Sciatic nerve (tissue), 2 donors: ENCODE measurements around the gene SPRY2. TPM values are rescaled to one million over a fixed set of nuclear protein-coding genes. Genes with fewer than 3 reads are reported as not detected.
"Not testable (repeated sequence)": the region's sequence is repeated elsewhere in the genome, so short reads cannot be mapped to it uniquely, and the experiment has no call there.

Experiments used
- ATAC-seq: fragments of 200-7000 bp; cut with Tn5 transposase; one replicate; pipeline ENCODE4 v1.9.1; 2020; ENCODE audit warnings: mild to moderate bottlenecking, moderate library complexity
- DNase-seq: peaks from one replicate; pipeline ENCODE4 v3.0.0-alpha.2; 2020; ENCODE audit warnings: low spot score
- intact Hi-C: fragments of 100-400 bp; cut with DNase I; formaldehyde crosslinking; loops from one replicate; pipeline ENCODE4 v1.14.2; 2022
- total RNA-seq: library from RNA; stranded (reverse); fragmentation: NEBNext Ultra II Directional; extraction: Animal tissue kit (Norgen Biotek cat#: 25700); gene quantifications from one replicate; pipeline ENCODE4 v1.2.1, GENCODE V29; 2021
- donor health status: DM: no; HTN: no; CAD: no.
- donor health status: DM: no; HTN: no; CAD: no.

SPRY2 gene
- total RNA-seq, 1 donor from 2014 or later: 78.3 TPM

- peak; percentile 72 for ATAC-seq
- DNase-seq: no peak
- intact Hi-C loops: loop anchor here (10.0 kb wide), 1 partner anchor 805 kb away; no protein-coding TSS in a partner anchor
Observed at GRCh38 chr13:80359778-80360452, 19.0 kb upstream of the SPRY2 start.

GRCh38 chr13:80359414-80359777 is 18.5 kb upstream of the SPRY2 start:
- ATAC-seq (peak; percentile 16), DNase-seq (no peak)
- intact Hi-C loops: no loop called here

GRCh38 chr13:80355496-80356094 is 14.7 kb upstream of the SPRY2 start:
- intact Hi-C loops, ATAC-seq, DNase-seq: not testable (repeated sequence)

DNA sequence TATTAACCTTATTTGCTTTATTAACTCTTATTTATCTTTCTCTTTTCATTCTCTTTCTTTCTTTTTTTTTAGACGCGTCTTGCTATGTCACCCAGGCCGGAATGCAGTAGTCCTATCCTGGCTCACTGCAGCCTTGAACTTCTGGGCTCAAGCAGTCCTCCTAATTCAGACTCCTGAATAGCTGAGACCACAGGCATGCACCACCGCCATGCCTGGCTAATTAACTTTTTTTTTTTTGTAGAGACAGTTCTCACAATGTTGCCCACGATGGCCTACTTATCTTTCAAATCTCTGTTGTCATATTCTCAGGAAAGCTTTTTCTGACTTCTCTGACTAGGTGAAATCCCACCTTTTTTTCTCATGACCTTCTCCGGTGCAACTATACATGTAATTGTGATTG is 7.8 kb upstream of the SPRY2 start:
- ATAC-seq: no peak
- intact Hi-C loops: no loop called here
- DNase-seq: no peak

DNA sequence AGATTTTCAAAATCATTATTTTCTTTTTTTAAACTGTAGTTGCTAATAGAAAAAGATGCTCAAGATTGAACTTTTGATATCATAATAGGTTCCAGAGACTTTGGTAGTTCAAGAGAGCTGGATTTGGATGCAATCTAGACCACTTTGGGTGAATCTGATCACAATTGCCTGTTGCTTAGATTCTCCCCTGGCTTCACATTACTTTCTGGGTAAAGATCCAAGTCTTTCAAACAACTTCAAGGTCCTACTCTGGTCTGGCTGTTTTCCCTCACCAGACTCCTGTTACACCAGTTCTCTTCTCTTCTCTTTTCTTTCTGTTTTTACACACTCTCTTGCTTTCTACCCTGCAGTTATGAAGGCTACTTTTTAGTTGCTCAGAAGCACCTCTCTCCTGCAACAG is 7.4 kb upstream of the SPRY2 start:
- ATAC-seq: peak; percentile 51
- intact Hi-C loops: no loop called here
- no peak for DNase-seq

GRCh38 chr13:80345771-80346510 is 5.0 kb upstream of the SPRY2 start:
- DNase-seq (no peak), ATAC-seq (no peak)
- intact Hi-C loops: no loop called here

GRCh38 chr13:80344032-80344431 is 3.1 kb upstream of the SPRY2 start:
- intact Hi-C loops: loop anchor here (5.0 kb wide), 1 partner anchor 137 kb away; no protein-coding TSS in a partner anchor
- not testable (repeated sequence) for ATAC-seq, DNase-seq

DNA sequence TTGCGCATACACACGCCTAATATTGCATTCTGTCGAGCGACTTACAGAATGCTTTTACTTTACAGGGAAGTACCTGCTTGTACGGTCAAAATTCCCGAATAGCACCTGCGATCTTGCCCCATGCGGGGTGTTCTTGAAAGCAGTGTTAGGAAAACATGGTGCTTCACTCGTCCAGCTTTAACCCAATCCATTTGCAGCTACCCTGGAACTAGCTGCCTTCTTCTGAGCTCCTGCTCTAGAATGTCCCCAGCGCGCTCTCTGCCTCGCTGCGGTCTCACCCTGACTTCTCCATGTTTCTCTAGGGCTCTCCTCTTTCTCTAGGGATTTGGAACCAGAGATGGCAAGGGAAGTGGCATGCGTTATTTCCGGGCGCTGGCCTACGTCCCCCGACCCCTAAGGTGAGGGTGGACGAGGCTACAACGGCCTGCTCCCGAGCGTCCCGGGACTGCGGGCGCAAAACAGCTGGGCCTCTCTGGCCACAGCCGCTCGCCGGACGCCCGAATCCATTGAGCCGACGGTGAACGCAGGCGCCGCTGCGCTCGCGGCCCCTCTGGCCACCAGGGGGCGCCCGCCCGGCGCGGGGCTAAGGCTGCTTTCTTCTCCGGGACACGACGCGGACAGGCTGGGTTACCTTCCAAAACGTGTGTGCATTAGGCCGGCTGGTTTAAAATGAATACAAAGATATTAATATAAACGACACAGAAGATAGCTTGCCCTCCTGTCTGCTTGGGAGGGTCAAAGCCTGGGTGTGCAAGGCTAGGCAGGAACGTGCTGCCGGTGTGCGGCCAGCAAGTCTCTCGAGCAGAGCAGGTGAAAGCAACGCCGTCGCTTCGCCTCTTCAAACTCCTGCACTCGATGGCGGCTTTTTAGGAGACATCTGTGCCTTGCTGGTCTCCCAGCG is 1.8 kb upstream of the SPRY2 start:
- DNase-seq (peak; percentile 92), ATAC-seq (peak; percentile 52)
- intact Hi-C loops: loop anchor here (5.0 kb wide), 1 partner anchor 135 kb away; no protein-coding TSS in a partner anchor

- intact Hi-C loops: loop anchor here (5.0 kb wide), 1 partner anchor 135 kb away; no protein-coding TSS in a partner anchor
- DNase-seq (peak; percentile 68), ATAC-seq (no peak)
Observed at GRCh38 chr13:80341756-80342370, 937 bp upstream of the SPRY2 start.

GRCh38 chr13:80340651-80341100 is 250 bp downstream of the SPRY2 start:
- DNase-seq: peak; percentile 68
- intact Hi-C loops: loop anchor here (5.0 kb wide), 1 partner anchor 133 kb away; no protein-coding TSS in a partner anchor

GRCh38 chr13:80339912-80340650 is 845 bp downstream of the SPRY2 start:
- DNase-seq (peak; percentile 75), ATAC-seq (peak; percentile 27)
- intact Hi-C loops: loop anchor here (5.0 kb wide), 1 partner anchor 133 kb away; no protein-coding TSS in a partner anchor

More at GRCh38 chr13:80340651-80341100, 250 bp downstream of the SPRY2 start:
- no peak for ATAC-seq

DNA sequence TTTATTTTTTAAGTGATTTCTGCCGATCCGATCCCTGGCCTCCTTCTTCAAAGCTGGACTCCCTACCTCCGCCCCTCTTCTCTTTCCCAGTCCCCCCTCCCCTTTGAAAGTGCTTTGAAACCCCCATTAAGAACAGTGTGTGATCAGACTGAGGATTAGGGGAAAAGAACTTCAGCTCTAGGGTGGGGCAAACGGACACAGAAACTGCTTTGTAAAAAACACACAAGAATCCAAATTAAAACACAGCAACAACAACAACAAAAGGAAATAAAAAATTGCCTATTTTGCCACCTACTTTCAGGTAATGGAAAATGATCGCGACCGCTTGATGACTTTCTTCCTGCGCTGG is 1.4 kb downstream of the SPRY2 start:
- DNase-seq: no peak
- intact Hi-C loops: no loop called here
- ATAC-seq: no peak

DNA sequence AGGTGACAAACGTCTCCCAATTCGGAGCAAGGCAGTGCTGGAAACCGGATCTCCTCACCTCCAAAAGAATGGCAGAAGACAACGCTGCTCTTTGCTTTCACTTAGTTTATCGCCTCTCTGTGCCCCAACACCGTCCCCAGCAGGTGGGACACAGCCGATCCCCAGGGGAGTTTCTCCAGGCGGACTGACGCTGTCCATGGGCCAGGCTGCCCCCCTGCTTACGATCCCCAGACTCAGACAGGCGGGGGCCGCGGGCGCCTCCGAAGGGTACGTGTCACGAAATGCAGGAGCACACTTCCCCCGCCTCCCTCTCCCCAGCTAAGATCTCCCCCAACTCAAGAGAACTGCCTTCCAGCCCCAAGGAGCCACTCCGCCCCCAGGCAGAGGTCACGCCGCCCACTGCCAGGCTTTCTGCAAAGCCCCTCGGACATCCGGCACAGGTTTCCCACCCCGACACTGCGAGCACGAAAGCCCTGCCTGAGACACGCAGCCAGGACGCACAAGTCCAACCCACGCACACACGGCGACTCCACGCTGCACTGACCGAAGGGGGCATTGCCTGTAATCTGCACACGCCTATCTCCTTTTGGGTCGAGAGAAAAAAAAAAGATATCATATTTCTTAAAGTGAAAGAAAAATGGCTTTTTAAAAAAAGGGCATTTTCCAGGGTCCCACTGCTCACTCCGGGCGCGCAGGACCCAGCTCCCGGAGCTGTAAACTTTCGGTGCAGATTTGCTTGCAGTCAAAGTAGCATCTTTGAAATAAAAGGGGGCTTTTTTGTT is 2.0 kb downstream of the SPRY2 start:
- intact Hi-C loops: no loop called here
- ATAC-seq (peak; percentile 69), DNase-seq (peak; percentile 85)

DNA sequence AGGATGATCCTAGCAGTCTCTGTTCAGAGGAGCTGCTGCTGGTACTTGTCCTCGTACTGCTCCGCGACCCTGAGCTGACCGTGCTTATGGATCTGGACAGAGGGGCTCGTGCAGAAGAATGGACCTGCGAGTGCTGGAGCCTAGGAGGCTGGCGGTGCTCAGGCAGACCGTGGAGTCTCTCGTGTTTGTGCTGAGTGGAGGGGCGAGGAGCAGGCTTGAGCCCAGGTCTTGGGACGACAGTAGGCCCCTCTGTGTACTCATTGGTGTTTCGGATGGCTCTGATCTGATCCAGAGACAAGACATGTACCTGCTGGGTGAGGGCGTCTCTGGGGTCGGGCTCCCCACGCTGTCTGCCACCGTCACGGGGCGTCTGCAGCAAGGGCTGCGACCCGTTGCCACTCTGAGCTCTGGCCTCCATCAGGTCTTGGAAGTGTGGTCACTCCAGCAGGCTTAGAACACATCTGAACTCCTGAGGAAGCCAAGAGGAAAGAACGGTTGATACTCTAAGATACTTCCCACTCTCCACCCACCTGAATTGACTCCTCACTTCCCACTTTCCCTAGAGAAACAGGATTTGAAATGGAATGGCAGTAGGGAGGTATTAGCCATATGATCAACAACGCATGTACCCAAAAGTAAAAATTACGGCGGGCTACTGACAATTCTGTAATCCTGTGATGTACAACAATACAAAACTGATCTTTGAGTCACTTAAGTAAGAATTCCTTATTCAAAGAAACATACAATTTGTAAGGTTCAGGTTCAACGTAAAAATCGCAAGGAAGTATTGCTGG is 3.4 kb downstream of the SPRY2 start:
- intact Hi-C loops: no loop called here
- no peak for ATAC-seq
- DNase-seq: no peak

DNA sequence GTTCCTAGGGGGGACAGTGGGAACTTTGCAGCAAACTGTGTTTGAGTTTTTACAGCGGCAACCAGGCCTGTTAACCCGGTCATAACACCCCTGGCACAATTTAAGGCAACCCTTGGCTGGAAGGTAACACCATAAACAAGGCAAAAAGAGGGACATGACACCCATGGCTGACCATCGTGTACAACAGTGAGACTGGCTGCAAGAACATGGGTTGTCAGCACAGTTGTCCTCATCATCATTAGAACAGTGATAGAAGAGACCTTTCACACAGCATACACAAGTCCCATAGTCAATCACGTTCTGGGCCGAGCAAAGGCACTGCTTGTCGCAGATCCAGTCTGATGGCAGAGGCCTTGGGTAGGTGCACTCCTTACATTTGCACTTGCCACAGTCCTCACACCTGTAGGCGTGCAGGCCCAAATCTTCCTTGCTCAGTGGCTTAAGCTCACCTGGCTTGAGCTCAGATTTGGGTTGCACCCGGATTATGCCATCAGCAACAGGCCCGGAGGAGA is 4.1 kb downstream of the SPRY2 start:
- intact Hi-C loops: no loop called here
- DNase-seq: no peak
- ATAC-seq: no peak

GRCh38 chr13:80336370-80336769 is 4.6 kb downstream of the SPRY2 start:
- DNase-seq (no peak), ATAC-seq (no peak)
- intact Hi-C loops: no loop called here
